Body of pancreas (tissue), 4 donors: ENCODE data around the gene COL18A1.

Source experiments
- POLR2A ChIP-seq, 3 donors: fragments of 450-650 bp; IDR thresholded peaks; one replicate each; pipeline ENCODE4 v1.6.1; 2016; ENCODE audit warnings: antibody characterized with exemption in 3 of 3, mild to moderate bottlenecking in 2 of 3
- TF ChIP-seq, protein P1 (sequence below), 7 experiments: fragments of 450-650 bp in 4 of 7; fragments of 200-600 bp in 3 of 7; sonication (generic) in 3 of 7; IDR thresholded peaks; one replicate each; pipeline ENCODE4 v1.5.1; 2016 to 2019; ENCODE audit warnings: antibody characterized with exemption in 7 of 7

DNA sequence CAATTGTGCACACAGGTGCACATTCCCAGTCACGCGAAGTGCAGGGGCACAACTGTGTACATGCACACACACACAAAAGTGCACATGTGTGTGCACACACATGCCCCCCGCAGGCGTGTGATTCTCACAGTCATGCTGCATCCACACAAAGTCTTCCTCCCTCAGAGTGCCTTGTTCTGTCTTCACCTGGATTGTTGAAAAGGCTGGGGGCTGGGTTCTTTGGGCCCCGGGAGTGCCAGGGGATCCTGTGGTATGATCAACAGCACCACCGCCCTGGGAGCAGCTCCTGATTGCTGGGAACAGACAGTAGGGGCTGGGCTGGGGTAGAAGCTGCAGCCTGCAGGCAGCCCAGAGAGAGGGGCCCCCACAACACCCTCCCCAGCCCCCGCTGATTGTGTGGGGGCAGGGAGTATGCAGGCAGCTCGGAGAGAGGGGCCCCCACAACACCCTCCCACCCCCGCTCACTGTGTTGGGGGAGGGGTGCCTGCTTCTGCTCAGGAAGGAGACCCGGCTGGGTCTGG is 3.4 kb downstream of the COL18A1 start:
- TF ChIP-seq, protein P1, sequence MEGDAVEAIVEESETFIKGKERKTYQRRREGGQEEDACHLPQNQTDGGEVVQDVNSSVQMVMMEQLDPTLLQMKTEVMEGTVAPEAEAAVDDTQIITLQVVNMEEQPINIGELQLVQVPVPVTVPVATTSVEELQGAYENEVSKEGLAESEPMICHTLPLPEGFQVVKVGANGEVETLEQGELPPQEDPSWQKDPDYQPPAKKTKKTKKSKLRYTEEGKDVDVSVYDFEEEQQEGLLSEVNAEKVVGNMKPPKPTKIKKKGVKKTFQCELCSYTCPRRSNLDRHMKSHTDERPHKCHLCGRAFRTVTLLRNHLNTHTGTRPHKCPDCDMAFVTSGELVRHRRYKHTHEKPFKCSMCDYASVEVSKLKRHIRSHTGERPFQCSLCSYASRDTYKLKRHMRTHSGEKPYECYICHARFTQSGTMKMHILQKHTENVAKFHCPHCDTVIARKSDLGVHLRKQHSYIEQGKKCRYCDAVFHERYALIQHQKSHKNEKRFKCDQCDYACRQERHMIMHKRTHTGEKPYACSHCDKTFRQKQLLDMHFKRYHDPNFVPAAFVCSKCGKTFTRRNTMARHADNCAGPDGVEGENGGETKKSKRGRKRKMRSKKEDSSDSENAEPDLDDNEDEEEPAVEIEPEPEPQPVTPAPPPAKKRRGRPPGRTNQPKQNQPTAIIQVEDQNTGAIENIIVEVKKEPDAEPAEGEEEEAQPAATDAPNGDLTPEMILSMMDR (IDR thresholded peaks at IDR 0.05) = no peak
- no peak for TF ChIP-seq POLR2A (IDR thresholded peaks at IDR 0.05)
